GM12875 (cell line): ENCODE data around the gene NAA38.

Experiments
- H3K4me3 ChIP-seq: one replicate; pipeline ENCODE4 v1.5.1; 2011; ENCODE audit warnings: low read depth, low read length, control low read depth
- TF ChIP-seq, protein P1 (sequence below): IDR thresholded peaks from 2 replicates; pipeline ENCODE4 v1.5.1; 2011; ENCODE audit warnings: low read depth, mild to moderate bottlenecking, control low read depth, inconsistent platforms, low read length, moderate library complexity, borderline replicate concordance; ENCODE audit not compliant: insufficient read depth

The NAA38 gene

DNA sequence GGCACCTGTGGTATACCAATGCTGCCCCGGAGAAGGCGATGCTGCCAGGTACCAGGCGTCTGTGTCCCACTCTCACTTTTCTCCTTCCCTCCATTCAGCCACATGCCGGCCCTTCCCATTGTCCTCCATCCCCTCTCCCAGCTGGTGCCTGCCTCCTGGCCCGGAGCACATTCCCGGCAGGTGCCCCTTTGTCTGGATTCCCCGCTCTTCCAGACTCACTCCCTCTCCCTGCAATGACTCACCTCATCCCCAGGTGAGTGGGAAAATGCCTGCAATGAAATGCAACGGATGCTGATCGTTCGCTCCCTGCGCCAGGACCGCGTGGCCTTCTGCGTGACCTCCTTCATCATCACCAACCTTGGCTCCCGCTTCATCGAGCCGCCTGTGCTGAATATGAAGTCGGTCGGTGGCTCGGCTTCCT, 33.8 kb downstream of the NAA38 start:
- TF ChIP-seq, protein P1, sequence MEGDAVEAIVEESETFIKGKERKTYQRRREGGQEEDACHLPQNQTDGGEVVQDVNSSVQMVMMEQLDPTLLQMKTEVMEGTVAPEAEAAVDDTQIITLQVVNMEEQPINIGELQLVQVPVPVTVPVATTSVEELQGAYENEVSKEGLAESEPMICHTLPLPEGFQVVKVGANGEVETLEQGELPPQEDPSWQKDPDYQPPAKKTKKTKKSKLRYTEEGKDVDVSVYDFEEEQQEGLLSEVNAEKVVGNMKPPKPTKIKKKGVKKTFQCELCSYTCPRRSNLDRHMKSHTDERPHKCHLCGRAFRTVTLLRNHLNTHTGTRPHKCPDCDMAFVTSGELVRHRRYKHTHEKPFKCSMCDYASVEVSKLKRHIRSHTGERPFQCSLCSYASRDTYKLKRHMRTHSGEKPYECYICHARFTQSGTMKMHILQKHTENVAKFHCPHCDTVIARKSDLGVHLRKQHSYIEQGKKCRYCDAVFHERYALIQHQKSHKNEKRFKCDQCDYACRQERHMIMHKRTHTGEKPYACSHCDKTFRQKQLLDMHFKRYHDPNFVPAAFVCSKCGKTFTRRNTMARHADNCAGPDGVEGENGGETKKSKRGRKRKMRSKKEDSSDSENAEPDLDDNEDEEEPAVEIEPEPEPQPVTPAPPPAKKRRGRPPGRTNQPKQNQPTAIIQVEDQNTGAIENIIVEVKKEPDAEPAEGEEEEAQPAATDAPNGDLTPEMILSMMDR: no peak
- no peak overlapping the region for H3K4me3 ChIP-seq

DNA sequence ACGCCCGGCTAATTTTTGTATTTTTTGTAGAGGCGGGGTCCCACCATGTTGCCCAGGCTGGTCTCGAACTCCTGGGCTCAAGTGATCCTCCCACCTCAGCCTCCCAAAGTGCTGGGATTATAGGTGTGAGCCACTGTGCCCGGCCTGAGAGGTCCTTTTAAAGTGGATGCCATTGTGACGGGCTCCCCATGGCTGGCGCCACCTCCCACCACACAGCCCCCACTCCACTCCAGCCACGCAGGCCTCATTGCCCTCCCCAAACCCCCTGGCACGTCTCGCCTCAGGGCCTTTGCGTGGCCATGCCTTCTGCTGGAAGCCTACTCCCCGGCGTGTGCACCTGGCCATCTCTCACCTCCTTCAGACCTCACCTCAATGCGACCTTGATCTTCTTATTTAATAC, 35.2 kb downstream of the NAA38 start:
- H3K4me3 ChIP-seq: no peak overlapping the region
- TF ChIP-seq, protein P1: no peak

DNA sequence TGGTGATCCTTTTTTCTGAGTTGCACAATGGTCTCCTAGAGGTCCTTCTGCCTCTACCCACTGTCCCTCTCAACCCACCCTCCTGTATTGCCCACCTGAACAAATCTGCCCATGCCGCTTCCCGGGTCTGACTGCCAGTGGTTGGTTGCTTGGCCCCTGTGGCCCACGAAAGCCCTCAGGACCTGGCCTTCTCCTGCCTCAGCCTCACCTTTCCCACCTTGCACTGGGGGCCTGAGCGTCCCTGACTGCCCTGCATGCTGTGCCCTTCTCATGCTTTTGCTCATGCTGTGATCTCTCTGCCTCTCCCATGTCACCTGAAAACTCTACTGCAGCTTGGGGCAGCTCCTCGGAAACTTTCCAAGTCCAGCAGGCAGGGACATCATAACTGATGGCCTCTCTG, 37.1 kb downstream of the NAA38 start:
- H3K4me3 ChIP-seq: no peak overlapping the region
- TF ChIP-seq, protein P1: no peak

DNA sequence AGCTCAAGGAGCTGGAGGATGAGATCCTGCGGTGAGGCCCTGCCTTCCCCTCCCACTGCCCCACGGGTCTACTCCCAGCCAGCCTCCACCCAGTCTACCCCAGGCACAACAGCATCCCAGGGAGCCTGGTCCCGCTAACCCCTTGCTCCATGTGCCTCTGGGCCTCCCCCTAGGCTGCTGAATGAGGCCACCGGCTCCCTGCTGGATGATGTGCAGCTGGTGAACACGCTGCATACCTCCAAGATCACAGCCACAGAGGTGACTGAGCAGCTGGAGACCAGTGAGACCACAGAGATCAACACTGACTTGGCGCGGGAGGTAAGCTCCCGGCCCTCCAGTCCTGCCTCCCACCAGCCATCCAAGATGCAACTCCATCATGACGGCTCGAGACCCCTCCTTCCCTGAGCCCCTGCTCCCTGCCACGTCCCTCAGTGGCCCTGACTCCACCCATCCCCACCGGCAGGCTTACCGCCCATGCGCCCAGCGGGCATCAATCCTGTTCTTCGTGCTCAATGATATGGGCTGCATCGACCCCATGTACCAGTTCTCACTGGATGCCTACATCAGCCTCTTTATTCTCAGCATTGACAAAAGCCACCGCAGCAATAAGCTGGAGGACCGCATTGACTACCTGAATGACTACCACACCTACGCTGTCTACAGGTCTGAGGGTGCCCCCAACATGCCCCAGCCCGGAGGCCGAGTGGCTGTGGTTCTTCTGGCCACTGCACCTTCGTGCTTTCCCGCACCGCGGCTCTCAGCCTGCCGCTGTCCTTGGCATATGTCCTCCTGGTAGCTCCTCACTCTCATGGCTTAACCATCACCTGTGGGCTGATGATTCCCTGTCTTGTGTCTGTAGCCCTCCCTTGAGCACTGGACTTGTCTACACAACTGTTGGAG, 38.4 kb downstream of the NAA38 start:
- TF ChIP-seq, protein P1: no peak
- H3K4me3 ChIP-seq: no peak overlapping the region

DNA sequence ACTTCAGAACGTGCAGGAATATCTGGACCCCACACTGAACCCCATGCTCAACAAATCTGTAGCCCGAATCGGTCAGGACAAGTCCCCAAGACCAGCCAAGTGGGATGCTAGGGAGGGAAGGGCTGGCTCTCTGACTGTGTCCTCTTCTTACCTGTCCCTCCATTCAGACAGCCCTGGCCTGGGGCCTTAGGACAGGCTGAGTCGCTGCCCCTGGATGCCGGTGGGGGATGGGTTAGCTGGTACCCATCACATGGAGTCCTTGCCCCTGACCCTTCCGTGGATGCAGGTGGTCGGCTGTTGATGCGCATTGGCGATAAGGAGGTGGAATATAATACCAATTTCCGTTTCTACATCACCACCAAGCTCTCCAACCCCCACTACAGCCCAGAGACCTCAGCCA, 39.3 kb downstream of the NAA38 start:
- TF ChIP-seq, protein P1: no peak
- H3K4me3 ChIP-seq: no peak overlapping the region

DNA sequence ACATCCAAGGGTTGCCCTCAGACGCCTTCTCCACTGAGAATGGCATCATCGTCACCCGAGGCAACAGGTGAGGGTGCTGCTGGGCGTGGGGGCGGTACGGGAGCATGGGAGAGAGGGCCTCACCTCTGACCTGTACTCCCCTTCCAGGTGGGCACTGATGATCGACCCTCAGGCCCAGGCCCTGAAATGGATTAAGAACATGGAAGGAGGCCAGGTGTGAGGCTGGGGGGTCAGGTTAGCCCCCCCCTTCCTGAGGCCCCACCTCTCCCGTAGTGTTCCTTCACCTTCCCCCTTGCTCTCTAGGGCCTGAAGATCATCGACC, 39.8 kb downstream of the NAA38 start:
- TF ChIP-seq, protein P1: no peak
- no peak overlapping the region for H3K4me3 ChIP-seq

DNA sequence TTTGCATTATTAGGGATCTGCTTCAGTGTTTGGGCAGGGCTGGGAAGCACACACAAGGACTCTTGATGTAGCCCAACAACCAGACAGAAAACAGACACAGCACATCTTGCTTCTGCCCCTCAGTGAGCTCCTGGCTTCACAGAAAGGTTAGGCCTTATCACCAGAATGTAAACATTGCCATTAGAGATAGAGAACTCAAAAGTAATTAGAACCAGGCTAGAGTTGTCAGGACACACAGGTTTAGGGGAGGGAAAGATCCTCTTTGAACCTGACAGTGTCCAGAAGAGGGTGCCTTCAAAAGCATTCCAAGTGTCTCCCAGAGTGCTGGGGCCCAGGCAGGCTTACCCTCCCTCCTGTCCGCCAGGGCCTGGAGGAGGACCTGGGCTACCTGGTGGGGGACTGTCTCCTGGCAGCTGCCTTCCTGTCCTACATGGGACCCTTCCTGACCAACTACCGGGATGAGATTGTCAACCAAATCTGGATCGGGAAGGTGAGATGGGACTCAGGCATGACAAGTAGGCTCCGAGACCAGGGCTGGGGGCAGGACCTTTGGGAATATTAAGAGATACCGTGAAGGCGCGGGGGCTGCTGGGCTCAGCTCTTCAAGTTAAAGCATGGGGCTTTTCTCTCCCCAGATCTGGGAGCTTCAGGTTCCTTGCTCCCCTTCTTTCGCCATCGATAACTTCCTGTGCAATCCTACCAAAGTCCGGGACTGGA, 40.3 kb downstream of the NAA38 start:
- no peak overlapping the region for H3K4me3 ChIP-seq
- TF ChIP-seq, protein P1: no peak
